Endothelial cell of umbilical vein (primary cell): ENCODE data around the gene PHB1.

Source experiments
- CTCF ChIP-seq, 2 donors: IDR thresholded peaks; 1 replicate in 1 of 2; 2 replicates in 1 of 2; pipeline ENCODE4 v1.5.1; 2011; ENCODE audit warnings: low read length in 2 of 2, mild to moderate bottlenecking in 2 of 2, moderate library complexity in 2 of 2, control low read depth in 1 of 2, inconsistent platforms in 1 of 2, low read depth in 1 of 2; ENCODE audit not compliant: insufficient read depth in 1 of 2; ENCODE audit errors: extremely low read depth in 1 of 2
- EZH2 ChIP-seq: IDR thresholded peaks from 2 replicates; pipeline ENCODE4 v1.6.1; 2012; ENCODE audit warnings: borderline replicate concordance, low read depth, mild to moderate bottlenecking, moderate library complexity, low read length, inconsistent platforms; ENCODE audit not compliant: severe bottlenecking
- FOS ChIP-seq: IDR thresholded peaks from 2 replicates; pipeline ENCODE4 v1.6.1; 2011; ENCODE audit warnings: mild to moderate bottlenecking, low read length, moderate library complexity, borderline replicate concordance; ENCODE audit not compliant: insufficient read depth
- MAX ChIP-seq: IDR thresholded peaks from 2 replicates; pipeline ENCODE4 v1.6.1; 2011; ENCODE audit not compliant: insufficient read depth, insufficient read length
- MYC ChIP-seq: IDR thresholded peaks from one replicate; pipeline ENCODE4 v1.6.1; 2011; ENCODE audit warnings: mild to moderate bottlenecking, low read depth, low read length
- POLR2A ChIP-seq: IDR thresholded peaks from 2 replicates; pipeline ENCODE4 v1.6.1; 2012; ENCODE audit warnings: low read depth, mild to moderate bottlenecking, control low read depth, low read length
- POLR2AphosphoS5 ChIP-seq: IDR thresholded peaks from 2 replicates; pipeline ENCODE4 v1.6.1; 2012; ENCODE audit warnings: low read depth, mild to moderate bottlenecking, control low read depth, low read length, moderate library complexity; ENCODE audit not compliant: insufficient read depth

GRCh38 chr17:49461580-49461979 is 46.9 kb upstream of the PHB1 start:
- TF ChIP-seq POLR2AphosphoS5 (no peak), CTCF (IDR thresholded peaks at IDR 0.05; ENCODE audit: extremely low read depth in 1 of 2, insufficient read depth in 1 of 2, low read depth in 1 of 2, low read length in 2 of 2) (no peak), POLR2A (no peak), MAX (no peak), MYC (no peak), FOS (no peak), EZH2 (no peak)
